Liver (tissue), 9 donors: ENCODE measurements around the gene ZNF697. TPM values are rescaled to one million over a fixed set of nuclear protein-coding genes. Genes with fewer than 3 reads are reported as not detected.

ENCODE experiments used
- DNase-seq: peaks from one replicate; pipeline ENCODE4 v3.0.0-alpha.2; 2017; ENCODE audit warnings: low spot score
- H3K27ac ChIP-seq, 2 donors: one replicate each; pipeline ENCODE4 v1.7.0; 2013; ENCODE audit warnings: inconsistent platforms in 2 of 2, low read length in 2 of 2, control low read depth in 1 of 2, low read depth in 1 of 2, mild to moderate bottlenecking in 1 of 2
- H3K27me3 ChIP-seq, 4 donors: one replicate each; pipeline versions ENCODE4 v1.6.1 to v1.7.0; 2013; ENCODE audit warnings: low read length in 3 of 4, inconsistent platforms in 1 of 4, mild to moderate bottlenecking in 1 of 4, moderate library complexity in 1 of 4; ENCODE audit not compliant: control insufficient read depth in 4 of 4, insufficient read depth in 4 of 4
- H3K36me3 ChIP-seq, 4 donors: one replicate each; pipeline versions ENCODE4 v1.6.1 to v1.7.0; 2013; ENCODE audit warnings: low read length in 3 of 4, mild to moderate bottlenecking in 3 of 4, low read depth in 1 of 4, moderate library complexity in 1 of 4; ENCODE audit not compliant: control insufficient read depth in 4 of 4, insufficient read depth in 3 of 4
- H3K4me1 ChIP-seq, 4 donors: one replicate each; pipeline versions ENCODE4 v1.6.1 to v1.7.0; 2013; ENCODE audit warnings: low read length in 3 of 4, mild to moderate bottlenecking in 3 of 4, moderate library complexity in 1 of 4; ENCODE audit not compliant: control insufficient read depth in 4 of 4, insufficient read depth in 4 of 4
- H3K4me3 ChIP-seq, 3 donors: one replicate each; pipeline versions ENCODE4 v1.6.1 to v1.7.0; 2013; ENCODE audit warnings: low read length in 3 of 3, control low read depth in 1 of 3, low read depth in 1 of 3, mild to moderate bottlenecking in 1 of 3
- H3K9ac ChIP-seq, 2 donors: one replicate each; pipeline ENCODE4 v1.7.0; 2013; ENCODE audit warnings: low read length in 2 of 2, mild to moderate bottlenecking in 2 of 2, moderate library complexity in 2 of 2, control low read depth in 1 of 2, low read depth in 1 of 2
- H3K9me3 ChIP-seq, 4 donors: one replicate each; pipeline versions ENCODE4 v1.6.1 to v1.7.0; 2013; ENCODE audit warnings: low read length in 3 of 4; ENCODE audit not compliant: control insufficient read depth in 4 of 4
- EGR1 ChIP-seq, 2 donors: IDR thresholded peaks; 2 replicates each; pipeline ENCODE4 v1.6.1; 2016 to 2018; ENCODE audit warnings: antibody characterized with exemption in 2 of 2, low read depth in 2 of 2
- FOXA2 ChIP-seq: IDR thresholded peaks from 2 replicates; pipeline ENCODE4 v1.6.1; 2016; ENCODE audit warnings: antibody characterized with exemption
- GABPA ChIP-seq, 2 donors: IDR thresholded peaks in 1 of 2; conservative IDR thresholded peaks in 1 of 2; 2 replicates each; pipeline ENCODE4 v1.6.1; 2016; ENCODE audit warnings: antibody characterized with exemption in 2 of 2, mild to moderate bottlenecking in 1 of 2, moderate library complexity in 1 of 2
- HNF4A ChIP-seq, 2 donors: conservative IDR thresholded peaks; 2 replicates each; pipeline ENCODE4 v1.6.1; 2016; ENCODE audit warnings: antibody characterized with exemption in 2 of 2, mild to moderate bottlenecking in 2 of 2
- HNF4G ChIP-seq: IDR thresholded peaks from 2 replicates; pipeline ENCODE4 v1.6.1; 2016; ENCODE audit warnings: antibody characterized with exemption
- JUND ChIP-seq, 2 donors: IDR thresholded peaks; 2 replicates each; pipeline ENCODE4 v1.6.1; 2016; ENCODE audit warnings: antibody characterized with exemption in 2 of 2
- NR2F2 ChIP-seq: IDR thresholded peaks from 2 replicates; pipeline ENCODE4 v1.6.1; 2016; ENCODE audit warnings: antibody characterized with exemption
- RAD21 ChIP-seq, 2 donors: IDR thresholded peaks; 2 replicates each; pipeline ENCODE4 v1.6.1; 2016; ENCODE audit warnings: antibody characterized with exemption in 2 of 2, mild to moderate bottlenecking in 2 of 2
- RXRA ChIP-seq, 2 donors: IDR thresholded peaks; 2 replicates each; pipeline ENCODE4 v1.6.1; 2017 to 2018; ENCODE audit warnings: antibody characterized with exemption in 2 of 2, mild to moderate bottlenecking in 1 of 2
- SP1 ChIP-seq: IDR thresholded peaks from 2 replicates; pipeline ENCODE4 v1.6.1; 2018; ENCODE audit warnings: antibody characterized with exemption, mild to moderate bottlenecking
- TAF1 ChIP-seq: conservative IDR thresholded peaks from 2 replicates; pipeline ENCODE4 v1.6.1; 2016; ENCODE audit warnings: antibody characterized with exemption, mild to moderate bottlenecking
- WGBS: extraction: QIAGEN DNeasy Blood & Tissue Kit; methylation state at CpG from one replicate; pipeline ENCODE4 v1.1.7; 2013; 5-methylcytosine and 5-hydroxymethylcytosine counted together
- polyA plus RNA-seq, 2 donors: library from polyadenylated mRNA; stranded (reverse) in 1 of 2; unstranded in 1 of 2; fragments of 200-250 nt in 1 of 2; fragments of >200 nt in 1 of 2; fragmentation: Nextera tagmentation in 1 of 2; extraction: Ambion mirVana in 1 of 2; gene quantifications; one replicate each; pipeline versions ENCODE4 v1.2.1 to v1.2.3, GENCODE V29; 2013 to 2015
- total RNA-seq, 2 donors: library from RNA; depleted of rRNA; stranded (reverse); fragments of >200 nt; gene quantifications; one replicate each; pipeline ENCODE4 v1.2.3, GENCODE V29; 2014
- TF ChIP-seq, protein P1 (sequence below): fragments of 150-350 bp; IDR thresholded peaks from 2 replicates; pipeline ENCODE4 v1.5.1; 2017; ENCODE audit warnings: improper control_type of control experiment, low read depth, low read length; ENCODE audit not compliant: missing input control
- TF ChIP-seq, protein P2 (sequence below): IDR thresholded peaks from 2 replicates; pipeline ENCODE4 v1.6.1; 2016; ENCODE audit warnings: antibody characterized with exemption
- TF ChIP-seq, protein P3 (sequence below): IDR thresholded peaks from 2 replicates; pipeline ENCODE4 v1.6.1; 2016; ENCODE audit warnings: antibody characterized with exemption
- TF ChIP-seq, protein P4 (sequence below): IDR thresholded peaks from 2 replicates; pipeline ENCODE4 v1.6.1; 2016; ENCODE audit warnings: antibody characterized with exemption
- TF ChIP-seq, protein P5 (sequence below): IDR thresholded peaks from 2 replicates; pipeline ENCODE4 v1.6.1; 2016; ENCODE audit warnings: antibody characterized with exemption, mild to moderate bottlenecking
- donor health status: healthy.
- donor health status: healthy.
- donor health status: healthy.
- donor health status: healthy.
- donor health status: healthy.

The ZNF697 gene
- total and polyA plus RNA-seq, 4 donors = 0.89 to 4.5 (median 3.2) TPM

DNA sequence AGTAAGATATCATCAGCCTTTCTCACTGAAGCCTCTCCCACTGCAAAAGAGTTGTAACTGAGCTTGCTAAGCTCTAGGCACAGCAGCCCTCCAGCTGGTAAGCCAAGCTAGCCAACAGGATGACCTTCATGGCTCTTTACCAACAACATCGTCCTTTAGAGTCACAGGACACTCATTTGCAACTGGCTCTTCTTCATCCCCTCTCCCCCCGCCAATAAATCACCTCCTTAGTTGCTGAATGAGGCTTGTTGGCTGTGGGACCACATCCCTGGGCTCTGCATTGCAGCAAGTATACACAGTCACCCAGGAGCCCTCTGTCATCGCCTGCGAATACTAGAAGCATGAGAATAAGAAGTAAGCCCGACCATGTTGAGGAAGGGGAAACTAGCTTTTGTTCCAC, 16.0 kb upstream of the ZNF697 start:
- H3K27ac ChIP-seq = no peak overlapping the region
- H3K27me3 ChIP-seq = no peaks in the 10 kb centered on the region
- H3K4me3 ChIP-seq = no peak overlapping the region
- H3K9ac ChIP-seq = no peak overlapping the region
- no peak for TF ChIP-seq JUND (IDR thresholded peaks at IDR 0.05)
- TF ChIP-seq GABPA (IDR thresholded peaks at IDR 0.05 in 1 of 2, conservative IDR thresholded peaks at IDR 0.05 in 1 of 2) = no peak
- no peak for TF ChIP-seq FOXA2
- TF ChIP-seq, protein P1, sequence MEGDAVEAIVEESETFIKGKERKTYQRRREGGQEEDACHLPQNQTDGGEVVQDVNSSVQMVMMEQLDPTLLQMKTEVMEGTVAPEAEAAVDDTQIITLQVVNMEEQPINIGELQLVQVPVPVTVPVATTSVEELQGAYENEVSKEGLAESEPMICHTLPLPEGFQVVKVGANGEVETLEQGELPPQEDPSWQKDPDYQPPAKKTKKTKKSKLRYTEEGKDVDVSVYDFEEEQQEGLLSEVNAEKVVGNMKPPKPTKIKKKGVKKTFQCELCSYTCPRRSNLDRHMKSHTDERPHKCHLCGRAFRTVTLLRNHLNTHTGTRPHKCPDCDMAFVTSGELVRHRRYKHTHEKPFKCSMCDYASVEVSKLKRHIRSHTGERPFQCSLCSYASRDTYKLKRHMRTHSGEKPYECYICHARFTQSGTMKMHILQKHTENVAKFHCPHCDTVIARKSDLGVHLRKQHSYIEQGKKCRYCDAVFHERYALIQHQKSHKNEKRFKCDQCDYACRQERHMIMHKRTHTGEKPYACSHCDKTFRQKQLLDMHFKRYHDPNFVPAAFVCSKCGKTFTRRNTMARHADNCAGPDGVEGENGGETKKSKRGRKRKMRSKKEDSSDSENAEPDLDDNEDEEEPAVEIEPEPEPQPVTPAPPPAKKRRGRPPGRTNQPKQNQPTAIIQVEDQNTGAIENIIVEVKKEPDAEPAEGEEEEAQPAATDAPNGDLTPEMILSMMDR = no peak
- TF ChIP-seq HNF4A (conservative IDR thresholded peaks at IDR 0.05) = no peak
- TF ChIP-seq, protein P2, sequence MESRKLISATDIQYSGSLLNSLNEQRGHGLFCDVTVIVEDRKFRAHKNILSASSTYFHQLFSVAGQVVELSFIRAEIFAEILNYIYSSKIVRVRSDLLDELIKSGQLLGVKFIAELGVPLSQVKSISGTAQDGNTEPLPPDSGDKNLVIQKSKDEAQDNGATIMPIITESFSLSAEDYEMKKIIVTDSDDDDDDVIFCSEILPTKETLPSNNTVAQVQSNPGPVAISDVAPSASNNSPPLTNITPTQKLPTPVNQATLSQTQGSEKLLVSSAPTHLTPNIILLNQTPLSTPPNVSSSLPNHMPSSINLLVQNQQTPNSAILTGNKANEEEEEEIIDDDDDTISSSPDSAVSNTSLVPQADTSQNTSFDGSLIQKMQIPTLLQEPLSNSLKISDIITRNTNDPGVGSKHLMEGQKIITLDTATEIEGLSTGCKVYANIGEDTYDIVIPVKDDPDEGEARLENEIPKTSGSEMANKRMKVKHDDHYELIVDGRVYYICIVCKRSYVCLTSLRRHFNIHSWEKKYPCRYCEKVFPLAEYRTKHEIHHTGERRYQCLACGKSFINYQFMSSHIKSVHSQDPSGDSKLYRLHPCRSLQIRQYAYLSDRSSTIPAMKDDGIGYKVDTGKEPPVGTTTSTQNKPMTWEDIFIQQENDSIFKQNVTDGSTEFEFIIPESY = no peak
- no peak for TF ChIP-seq NR2F2
- TF ChIP-seq, protein P3, sequence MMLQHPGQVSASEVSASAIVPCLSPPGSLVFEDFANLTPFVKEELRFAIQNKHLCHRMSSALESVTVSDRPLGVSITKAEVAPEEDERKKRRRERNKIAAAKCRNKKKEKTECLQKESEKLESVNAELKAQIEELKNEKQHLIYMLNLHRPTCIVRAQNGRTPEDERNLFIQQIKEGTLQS = no peak
- no peak for TF ChIP-seq SP1
- no peaks in the 10 kb centered on the region for H3K36me3 ChIP-seq
- WGBS = 79% methylated on average over 5 of the region's 5 CpGs
- H3K4me1 ChIP-seq = peaks cover 0 to 16% (median 6%) of the 10 kb centered on the region in 4 donors
- H3K9me3 ChIP-seq = no peaks in the 10 kb centered on the region
- DNase-seq = no peak

DNA sequence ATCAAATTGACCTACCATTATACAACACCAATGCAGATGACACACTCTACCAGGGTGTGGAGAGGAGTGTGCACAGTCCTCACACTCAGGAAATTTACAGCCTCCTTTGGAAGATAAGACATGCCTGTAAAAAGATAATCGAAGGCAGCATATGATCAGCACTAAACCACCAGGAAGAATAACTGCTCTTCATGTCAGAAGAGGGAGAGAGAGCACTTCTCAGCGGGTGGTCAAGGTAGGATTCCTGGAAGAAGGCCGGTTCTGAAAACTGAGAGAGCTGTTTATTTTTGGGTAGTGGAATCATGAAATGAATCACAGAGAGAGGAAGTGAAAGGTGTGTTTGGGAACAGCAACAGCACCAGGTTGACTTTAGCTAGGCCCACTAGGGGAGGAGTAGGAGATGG, 14.0 kb upstream of the ZNF697 start:
- no peak overlapping the region for H3K9ac ChIP-seq
- no peak for DNase-seq
- H3K9me3 ChIP-seq = no peaks in the 10 kb centered on the region
- peaks cover 0 to 16% (median 6%) of the 10 kb centered on the region in 4 donors for H3K4me1 ChIP-seq
- H3K27ac ChIP-seq = no peak overlapping the region
- H3K27me3 ChIP-seq = no peaks in the 10 kb centered on the region
- 76% methylated on average over 3 of the region's 3 CpGs for WGBS
- H3K4me3 ChIP-seq = no peak overlapping the region
- no peaks in the 10 kb centered on the region for H3K36me3 ChIP-seq
- no peak for TF ChIP-seq FOXA2

DNA sequence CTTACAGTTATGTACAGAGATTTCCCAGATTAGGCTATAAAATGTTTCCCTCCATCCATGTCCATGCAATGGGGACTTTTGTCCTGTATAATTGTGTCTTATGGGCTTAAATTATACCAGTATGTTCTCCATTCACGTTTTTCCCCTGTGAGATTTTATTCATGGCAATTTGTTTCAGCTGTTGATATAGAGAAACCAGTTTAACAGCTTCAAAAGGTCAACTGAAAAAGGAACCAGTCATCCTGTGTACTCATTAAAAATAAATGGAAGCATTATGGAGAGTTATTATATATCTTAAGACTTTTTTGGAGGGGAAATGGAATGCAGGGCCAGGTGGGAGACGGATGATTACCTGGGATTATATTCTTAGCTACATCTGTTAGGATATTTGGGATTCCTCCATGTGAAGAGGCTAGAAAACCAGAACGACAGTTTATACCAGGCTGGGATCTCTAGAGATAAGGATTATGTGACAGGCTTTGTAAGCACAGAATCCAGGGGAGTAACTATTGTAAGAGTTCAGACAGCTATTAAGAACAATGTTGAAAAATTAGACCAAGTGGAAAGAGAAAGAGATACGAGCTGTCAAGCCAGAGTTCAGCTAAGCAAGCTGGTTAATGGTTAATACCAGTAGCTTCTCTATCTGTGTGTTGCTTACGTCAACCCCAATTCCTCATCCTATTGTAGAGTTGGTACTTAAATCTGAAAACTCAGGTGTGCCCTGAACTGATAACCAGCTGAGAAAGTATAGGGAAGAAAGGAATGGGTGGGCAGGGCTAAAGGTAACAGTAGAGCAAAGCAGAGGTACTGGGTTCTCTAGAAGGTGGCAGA, 12.4 kb upstream of the ZNF697 start:
- Histone ChIP-seq H3K27me3 (no peaks in the 10 kb centered on the region), H3K4me1 (peaks cover 0 to 16% (median 6%) of the 10 kb centered on the region in 4 donors), H3K4me3 (peak overlapping the region in 1 of 3 donors; percentile 17), H3K27ac (peak overlapping the region; percentile 54 to 56), H3K9ac (peak overlapping the region in 1 of 2 donors; percentile 39), H3K36me3 (no peaks in the 10 kb centered on the region), H3K9me3 (no peaks in the 10 kb centered on the region)
- WGBS = 38% methylated on average over 5 of the region's 5 CpGs
- no peak for DNase-seq
- TF ChIP-seq FOXA2 = no peak
- TF ChIP-seq NR2F2 = no peak
- no peak for TF ChIP-seq HNF4G
- TF ChIP-seq, protein P4, sequence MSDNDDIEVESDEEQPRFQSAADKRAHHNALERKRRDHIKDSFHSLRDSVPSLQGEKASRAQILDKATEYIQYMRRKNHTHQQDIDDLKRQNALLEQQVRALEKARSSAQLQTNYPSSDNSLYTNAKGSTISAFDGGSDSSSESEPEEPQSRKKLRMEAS = no peak
- TF ChIP-seq, protein P2 = no peak
- TF ChIP-seq JUND (IDR thresholded peaks at IDR 0.05) = no peak
- TF ChIP-seq, protein P5, sequence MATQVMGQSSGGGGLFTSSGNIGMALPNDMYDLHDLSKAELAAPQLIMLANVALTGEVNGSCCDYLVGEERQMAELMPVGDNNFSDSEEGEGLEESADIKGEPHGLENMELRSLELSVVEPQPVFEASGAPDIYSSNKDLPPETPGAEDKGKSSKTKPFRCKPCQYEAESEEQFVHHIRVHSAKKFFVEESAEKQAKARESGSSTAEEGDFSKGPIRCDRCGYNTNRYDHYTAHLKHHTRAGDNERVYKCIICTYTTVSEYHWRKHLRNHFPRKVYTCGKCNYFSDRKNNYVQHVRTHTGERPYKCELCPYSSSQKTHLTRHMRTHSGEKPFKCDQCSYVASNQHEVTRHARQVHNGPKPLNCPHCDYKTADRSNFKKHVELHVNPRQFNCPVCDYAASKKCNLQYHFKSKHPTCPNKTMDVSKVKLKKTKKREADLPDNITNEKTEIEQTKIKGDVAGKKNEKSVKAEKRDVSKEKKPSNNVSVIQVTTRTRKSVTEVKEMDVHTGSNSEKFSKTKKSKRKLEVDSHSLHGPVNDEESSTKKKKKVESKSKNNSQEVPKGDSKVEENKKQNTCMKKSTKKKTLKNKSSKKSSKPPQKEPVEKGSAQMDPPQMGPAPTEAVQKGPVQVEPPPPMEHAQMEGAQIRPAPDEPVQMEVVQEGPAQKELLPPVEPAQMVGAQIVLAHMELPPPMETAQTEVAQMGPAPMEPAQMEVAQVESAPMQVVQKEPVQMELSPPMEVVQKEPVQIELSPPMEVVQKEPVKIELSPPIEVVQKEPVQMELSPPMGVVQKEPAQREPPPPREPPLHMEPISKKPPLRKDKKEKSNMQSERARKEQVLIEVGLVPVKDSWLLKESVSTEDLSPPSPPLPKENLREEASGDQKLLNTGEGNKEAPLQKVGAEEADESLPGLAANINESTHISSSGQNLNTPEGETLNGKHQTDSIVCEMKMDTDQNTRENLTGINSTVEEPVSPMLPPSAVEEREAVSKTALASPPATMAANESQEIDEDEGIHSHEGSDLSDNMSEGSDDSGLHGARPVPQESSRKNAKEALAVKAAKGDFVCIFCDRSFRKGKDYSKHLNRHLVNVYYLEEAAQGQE = peak; percentile 67
- no peak for TF ChIP-seq EGR1 (IDR thresholded peaks at IDR 0.05; ENCODE audit: low read depth in 2 of 2)
- TF ChIP-seq RAD21 (IDR thresholded peaks at IDR 0.05) = peak; percentile 17 to 34
- no peak for TF ChIP-seq GABPA (IDR thresholded peaks at IDR 0.05 in 1 of 2, conservative IDR thresholded peaks at IDR 0.05 in 1 of 2)
- peak; percentile 36 to 44 for TF ChIP-seq HNF4A (conservative IDR thresholded peaks at IDR 0.05)
- no peak for TF ChIP-seq TAF1
- peak in 1 of 2 donors; percentile 26 for TF ChIP-seq RXRA (IDR thresholded peaks at IDR 0.05)
